Stimulated activated CD4-positive, alpha-beta T cell treated with anti-CD3 and anti-CD28 coated beads, Interleukin-4, amount 100 ng/mL, for 48 hours (primary cell): ENCODE measurements around the gene RAP1GAP.
"Not testable (repeated sequence)": the region's sequence is repeated elsewhere in the genome, so short reads cannot be mapped to it uniquely, and the experiment has no call there.

Experiments
- DNase-seq, 2 donors: peaks; one replicate each; pipeline ENCODE4 v3.0.0-alpha.2; 2020; ENCODE audit warnings: low read depth in 2 of 2

The RAP1GAP gene

GRCh38 chr1:21569820-21570527 is 99.2 kb downstream of the RAP1GAP start:
- no peak for DNase-seq

GRCh38 chr1:21568809-21569385 is 100.3 kb downstream of the RAP1GAP start:
- DNase-seq, result no peak

- DNase-seq, result no peak
Observed at GRCh38 chr1:21568006-21568746, 101.0 kb downstream of the RAP1GAP start.

- DNase-seq, result no peak
Observed at GRCh38 chr1:21567241-21568005, 101.7 kb downstream of the RAP1GAP start.

GRCh38 chr1:21566361-21566760 is 102.8 kb downstream of the RAP1GAP start:
- DNase-seq, result not testable (repeated sequence)

GRCh38 chr1:21565285-21565684 is 103.9 kb downstream of the RAP1GAP start:
- DNase-seq, result no peak

GRCh38 chr1:21564521-21565095 is 104.5 kb downstream of the RAP1GAP start:
- DNase-seq, result no peak

GRCh38 chr1:21563971-21564370 is 105.2 kb downstream of the RAP1GAP start:
- DNase-seq, result no peak

- no peak for DNase-seq
Observed at GRCh38 chr1:21562896-21563295, 106.3 kb downstream of the RAP1GAP start.

- DNase-seq, result no peak
Observed at GRCh38 chr1:21560916-21561638, 108.1 kb downstream of the RAP1GAP start.

GRCh38 chr1:21559788-21560567 is 109.2 kb downstream of the RAP1GAP start:
- DNase-seq, result no peak

GRCh38 chr1:21553116-21553926 is 115.8 kb downstream of the RAP1GAP start:
- DNase-seq, result no peak

- DNase-seq, result no peak
Observed at GRCh38 chr1:21552715-21553114, 116.4 kb downstream of the RAP1GAP start.

GRCh38 chr1:21550866-21551475 is 118.2 kb downstream of the RAP1GAP start:
- no peak for DNase-seq

- DNase-seq, result no peak
Observed at GRCh38 chr1:21550097-21550496, 119.1 kb downstream of the RAP1GAP start.

GRCh38 chr1:21547876-21548275 is 121.3 kb downstream of the RAP1GAP start:
- DNase-seq, result no peak
